ENCODE data around the gene EPN2. TPM values are rescaled to one million over a fixed set of nuclear protein-coding genes. Genes with fewer than 3 reads are reported as not detected.

Gene EPN2
- total RNA-seq, 2 donors from 2014 or later = 28.8 to 67.7 TPM

- Histone ChIP-seq H3K27me3 (replicated peaks; ENCODE audit: insufficient read depth) (no peaks in the 10 kb centered on the region), H3K36me3 (no peaks in the 10 kb centered on the region), H3K9me3 (no peaks in the 10 kb centered on the region), H3K4me1 (replicated peaks) (peaks cover 27% of the 10 kb centered on the region), H3K27ac (peak overlapping the region; percentile 14 to 68), H3K4me3 (no peak overlapping the region)
- no peak for TF ChIP-seq POLR2AphosphoS5 (IDR thresholded peaks at IDR 0.05)
- TF ChIP-seq, protein P1, sequence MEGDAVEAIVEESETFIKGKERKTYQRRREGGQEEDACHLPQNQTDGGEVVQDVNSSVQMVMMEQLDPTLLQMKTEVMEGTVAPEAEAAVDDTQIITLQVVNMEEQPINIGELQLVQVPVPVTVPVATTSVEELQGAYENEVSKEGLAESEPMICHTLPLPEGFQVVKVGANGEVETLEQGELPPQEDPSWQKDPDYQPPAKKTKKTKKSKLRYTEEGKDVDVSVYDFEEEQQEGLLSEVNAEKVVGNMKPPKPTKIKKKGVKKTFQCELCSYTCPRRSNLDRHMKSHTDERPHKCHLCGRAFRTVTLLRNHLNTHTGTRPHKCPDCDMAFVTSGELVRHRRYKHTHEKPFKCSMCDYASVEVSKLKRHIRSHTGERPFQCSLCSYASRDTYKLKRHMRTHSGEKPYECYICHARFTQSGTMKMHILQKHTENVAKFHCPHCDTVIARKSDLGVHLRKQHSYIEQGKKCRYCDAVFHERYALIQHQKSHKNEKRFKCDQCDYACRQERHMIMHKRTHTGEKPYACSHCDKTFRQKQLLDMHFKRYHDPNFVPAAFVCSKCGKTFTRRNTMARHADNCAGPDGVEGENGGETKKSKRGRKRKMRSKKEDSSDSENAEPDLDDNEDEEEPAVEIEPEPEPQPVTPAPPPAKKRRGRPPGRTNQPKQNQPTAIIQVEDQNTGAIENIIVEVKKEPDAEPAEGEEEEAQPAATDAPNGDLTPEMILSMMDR (IDR thresholded peaks at IDR 0.05) = no peak
- TF ChIP-seq POLR2A (IDR thresholded peaks at IDR 0.05) = no peak
- no peak for DNase-seq (ENCODE audit: low spot score)
- 52% methylated on average over 7 of the region's 7 CpGs for WGBS
- intact Hi-C loops (cut with DNase I) = no loop called here
Observed at GRCh38 chr17:19260958-19261357, 23.8 kb downstream of the EPN2 start.

DNA sequence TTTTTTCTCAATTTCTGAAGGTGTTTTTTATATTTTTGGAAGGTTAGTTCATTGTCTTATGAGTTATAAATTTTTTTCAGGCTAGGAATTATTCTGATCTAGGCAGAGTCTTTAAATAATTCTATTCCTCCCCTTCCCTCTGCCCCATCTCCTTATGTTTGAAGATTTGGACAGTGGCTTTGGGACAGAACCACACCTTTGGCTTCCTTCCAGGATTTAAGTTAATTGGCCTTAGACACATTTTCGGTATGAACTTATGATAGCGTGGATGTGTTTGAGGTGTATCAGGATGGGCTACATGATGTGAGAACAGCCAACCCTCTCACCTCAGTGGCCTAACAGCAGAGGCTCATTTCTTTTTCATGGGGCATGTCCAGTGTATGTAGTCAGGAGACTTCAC lies 24.3 kb downstream of the EPN2 start:
- TF ChIP-seq, protein P1 (IDR thresholded peaks at IDR 0.05) = no peak
- no peak for TF ChIP-seq POLR2AphosphoS5 (IDR thresholded peaks at IDR 0.05)
- no peak for TF ChIP-seq POLR2A (IDR thresholded peaks at IDR 0.05)
- H3K27me3 ChIP-seq (replicated peaks; ENCODE audit: insufficient read depth) = no peaks in the 10 kb centered on the region
- 53% methylated on average over 2 of the region's 2 CpGs for WGBS
- H3K4me1 ChIP-seq (replicated peaks) = peaks cover 27% of the 10 kb centered on the region
- no peak overlapping the region for H3K4me3 ChIP-seq
- H3K9me3 ChIP-seq = no peaks in the 10 kb centered on the region
- H3K27ac ChIP-seq = peak overlapping the region; percentile 14 to 68
- no peak for DNase-seq (ENCODE audit: low spot score)
- intact Hi-C loops (cut with DNase I) = no loop called here
- H3K36me3 ChIP-seq = no peaks in the 10 kb centered on the region

- no peak overlapping the region for H3K4me3 ChIP-seq
- peaks cover 29% of the 10 kb centered on the region for H3K4me1 ChIP-seq (replicated peaks)
- H3K36me3 ChIP-seq = no peaks in the 10 kb centered on the region
- peak overlapping the region; percentile 68 to 73 for H3K27ac ChIP-seq
- H3K9me3 ChIP-seq = no peaks in the 10 kb centered on the region
- WGBS = 38% methylated on average over 8 of the region's 8 CpGs
- intact Hi-C loops (cut with DNase I) = no loop called here
- H3K27me3 ChIP-seq (replicated peaks; ENCODE audit: insufficient read depth) = no peaks in the 10 kb centered on the region
- no peak for DNase-seq (ENCODE audit: low spot score)
- peak; percentile 11 for TF ChIP-seq POLR2AphosphoS5 (IDR thresholded peaks at IDR 0.05)
- TF ChIP-seq POLR2A (IDR thresholded peaks at IDR 0.05) = no peak
- TF ChIP-seq, protein P1 (IDR thresholded peaks at IDR 0.05) = no peak
Observed at GRCh38 chr17:19262650-19263631, 25.8 kb downstream of the EPN2 start.

GRCh38 chr17:19263641-19264051 lies 26.5 kb downstream of the EPN2 start:
- no peaks in the 10 kb centered on the region for H3K27me3 ChIP-seq (replicated peaks; ENCODE audit: insufficient read depth)
- peaks cover 36% of the 10 kb centered on the region for H3K4me1 ChIP-seq (replicated peaks)
- 24% methylated on average over 4 of the region's 4 CpGs for WGBS
- no peak for DNase-seq (ENCODE audit: low spot score)
- H3K4me3 ChIP-seq = no peak overlapping the region
- H3K36me3 ChIP-seq = no peaks in the 10 kb centered on the region
- TF ChIP-seq POLR2A (IDR thresholded peaks at IDR 0.05) (no peak), POLR2AphosphoS5 (IDR thresholded peaks at IDR 0.05) (peak; percentile 58)
- TF ChIP-seq, protein P1 (IDR thresholded peaks at IDR 0.05) = no peak
- no peaks in the 10 kb centered on the region for H3K9me3 ChIP-seq
- peak overlapping the region; percentile 68 to 73 for H3K27ac ChIP-seq
- intact Hi-C loops (cut with DNase I) = no loop called here
